Prostate gland (tissue), 2 donors: Measurements from ENCODE around the gene NEBL. TPM values are rescaled to one million over a fixed set of nuclear protein-coding genes. Genes with fewer than 3 reads are reported as not detected.
"Not testable (repeated sequence)": the region's sequence is repeated elsewhere in the genome, so short reads cannot be mapped to it uniquely, and the experiment has no call there.

Experiments
- DNase-seq: peaks from one replicate; pipeline ENCODE4 v3.0.0-alpha.2; 2019; ENCODE audit warnings: low spot score
- H3K27ac ChIP-seq, 2 donors: fragments of 200-600 bp; sonication (generic); 2 replicates each; pipeline ENCODE4 v1.5.1; 2017 to 2019
- H3K27me3 ChIP-seq: fragments of 200-600 bp; sonication (generic); replicated peaks from 2 replicates; pipeline ENCODE4 v1.5.1; 2019; ENCODE audit not compliant: insufficient read depth
- H3K36me3 ChIP-seq, 2 donors: fragments of 200-600 bp; sonication (generic); 1 replicate in 1 of 2; 2 replicates in 1 of 2; pipeline versions ENCODE4 v1.5.1 to v1.8.1; 2017 to 2019
- H3K4me1 ChIP-seq: fragments of 200-600 bp; sonication (generic); replicated peaks from 2 replicates; pipeline ENCODE4 v1.5.1; 2019
- H3K4me3 ChIP-seq, 2 donors: fragments of 200-600 bp; sonication (generic); 2 replicates each; pipeline ENCODE4 v1.5.1; 2017 to 2019
- H3K9me3 ChIP-seq: fragments of 200-600 bp; sonication (generic); 2 replicates; pipeline ENCODE4 v1.5.1; 2017
- CTCF ChIP-seq, 4 experiments: fragments of 200-600 bp in 2 of 4; fragments of 450-650 bp in 2 of 4; sonication (generic) in 2 of 4; IDR thresholded peaks; 1 replicate in 3 of 4; 2 replicates in 1 of 4; pipeline ENCODE4 v1.5.1; 2016 to 2019; ENCODE audit warnings: antibody characterized with exemption in 4 of 4, mild to moderate bottlenecking in 2 of 4, moderate library complexity in 2 of 4
- POLR2A ChIP-seq: fragments of 450-650 bp; IDR thresholded peaks from one replicate; pipeline ENCODE4 v1.6.1; 2016; ENCODE audit warnings: antibody characterized with exemption, mild to moderate bottlenecking
- POLR2AphosphoS5 ChIP-seq: sonication (generic); formaldehyde crosslinking; IDR thresholded peaks from one replicate; pipeline ENCODE4 v1.6.1; 2017; ENCODE audit warnings: antibody characterized with exemption
- WGBS: methylation state at CpG from one replicate; pipeline ENCODE4 v1.1.5; 2018; 5-methylcytosine and 5-hydroxymethylcytosine counted together
- intact Hi-C: fragments of 100-400 bp; cut with DNase I; formaldehyde crosslinking; loops from one replicate; pipeline ENCODE4 v1.14.2; 2022
- total RNA-seq, 2 donors: library from RNA; depleted of rRNA; stranded (reverse); fragments of >200 nt; gene quantifications; one replicate each; pipeline ENCODE4 v1.1.0, GENCODE V29; 2016

The NEBL gene, protein sequence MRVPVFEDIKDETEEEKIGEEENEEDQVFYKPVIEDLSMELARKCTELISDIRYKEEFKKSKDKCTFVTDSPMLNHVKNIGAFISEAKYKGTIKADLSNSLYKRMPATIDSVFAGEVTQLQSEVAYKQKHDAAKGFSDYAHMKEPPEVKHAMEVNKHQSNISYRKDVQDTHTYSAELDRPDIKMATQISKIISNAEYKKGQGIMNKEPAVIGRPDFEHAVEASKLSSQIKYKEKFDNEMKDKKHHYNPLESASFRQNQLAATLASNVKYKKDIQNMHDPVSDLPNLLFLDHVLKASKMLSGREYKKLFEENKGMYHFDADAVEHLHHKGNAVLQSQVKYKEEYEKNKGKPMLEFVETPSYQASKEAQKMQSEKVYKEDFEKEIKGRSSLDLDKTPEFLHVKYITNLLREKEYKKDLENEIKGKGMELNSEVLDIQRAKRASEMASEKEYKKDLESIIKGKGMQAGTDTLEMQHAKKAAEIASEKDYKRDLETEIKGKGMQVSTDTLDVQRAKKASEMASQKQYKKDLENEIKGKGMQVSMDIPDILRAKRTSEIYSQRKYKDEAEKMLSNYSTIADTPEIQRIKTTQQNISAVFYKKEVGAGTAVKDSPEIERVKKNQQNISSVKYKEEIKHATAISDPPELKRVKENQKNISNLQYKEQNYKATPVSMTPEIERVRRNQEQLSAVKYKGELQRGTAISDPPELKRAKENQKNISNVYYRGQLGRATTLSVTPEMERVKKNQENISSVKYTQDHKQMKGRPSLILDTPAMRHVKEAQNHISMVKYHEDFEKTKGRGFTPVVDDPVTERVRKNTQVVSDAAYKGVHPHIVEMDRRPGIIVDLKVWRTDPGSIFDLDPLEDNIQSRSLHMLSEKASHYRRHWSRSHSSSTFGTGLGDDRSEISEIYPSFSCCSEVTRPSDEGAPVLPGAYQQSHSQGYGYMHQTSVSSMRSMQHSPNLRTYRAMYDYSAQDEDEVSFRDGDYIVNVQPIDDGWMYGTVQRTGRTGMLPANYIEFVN
- total RNA-seq: 10 to 100 TPM; 22.5 to 29.0 TPM

- H3K4me1 ChIP-seq: no peaks in the 10 kb centered on the region
- DNase-seq: no peak
- no peaks in the 10 kb centered on the region for H3K27me3 ChIP-seq
- 94% methylated on average over 2 of the region's 2 CpGs for WGBS
- intact Hi-C loops: loop anchor here (10.0 kb wide), 1 partner anchor 168 kb away; no protein-coding TSS in a partner anchor
- no peak within 1 kb of the TSS for H3K4me3 ChIP-seq
- H3K9me3 ChIP-seq: no peaks in the 10 kb centered on the region
- no peak within 1 kb of the TSS for H3K27ac ChIP-seq
- no peak for TF ChIP-seq CTCF (IDR thresholded peaks at IDR 0.05)
- no peaks in the 10 kb centered on the region for H3K36me3 ChIP-seq
These were observed at the start of gene NEBL for GRCh38 chr10:20897146-20897825. TSS of gene NEBL (minus strand) at chr10:20897311. CDS start at chr10:20897205, 106 bp downstream.

- WGBS: 91% methylated on average over 9 of the region's 9 CpGs
- no peaks in the 10 kb centered on the region for H3K27me3 ChIP-seq
- no peak for TF ChIP-seq CTCF (IDR thresholded peaks at IDR 0.05)
- TF ChIP-seq POLR2A: no peak
- no peak for TF ChIP-seq POLR2AphosphoS5
- H3K4me1 ChIP-seq: no peaks in the 10 kb centered on the region
- no peak overlapping the region for H3K4me3 ChIP-seq
- H3K27ac ChIP-seq: no peak overlapping the region
- intact Hi-C loops: no loop called here
- H3K9me3 ChIP-seq: no peaks in the 10 kb centered on the region
- no peaks in the 10 kb centered on the region for H3K36me3 ChIP-seq
- DNase-seq: no peak
These were observed 48.6 kb upstream of the NEBL start for GRCh38 chr10:20945546-20946332.

- no peak overlapping the region for H3K27ac ChIP-seq
- TF ChIP-seq CTCF (IDR thresholded peaks at IDR 0.05): no peak
- H3K27me3 ChIP-seq: no peaks in the 10 kb centered on the region
- H3K4me1 ChIP-seq: no peaks in the 10 kb centered on the region
- intact Hi-C loops: no loop called here
- no peak overlapping the region for H3K4me3 ChIP-seq
- 95% methylated on average over 7 of the region's 7 CpGs for WGBS
- no peak for DNase-seq
- no peaks in the 10 kb centered on the region for H3K36me3 ChIP-seq
- no peaks in the 10 kb centered on the region for H3K9me3 ChIP-seq
These were observed 47.8 kb upstream of the NEBL start for GRCh38 chr10:20944789-20945502.

- 55% methylated on average over 3 of the region's 5 CpGs for WGBS
- DNase-seq, H3K4me3 ChIP-seq, H3K27me3 ChIP-seq, H3K4me1 ChIP-seq, H3K9me3 ChIP-seq, H3K27ac ChIP-seq, H3K36me3 ChIP-seq, intact Hi-C loops: not testable (repeated sequence)
These were observed 42.3 kb upstream of the NEBL start for GRCh38 chr10:20939414-20939813.
